Prostate gland (tissue), 2 donors: ENCODE data around the gene TICAM1. TPM values are rescaled to one million over a fixed set of nuclear protein-coding genes. Genes with fewer than 3 reads are reported as not detected.

Experiments used
- DNase-seq: peaks from one replicate; pipeline ENCODE4 v3.0.0-alpha.2; 2019; ENCODE audit warnings: low spot score
- H3K27ac ChIP-seq, 2 donors: fragments of 200-600 bp; sonication (generic); 2 replicates each; pipeline ENCODE4 v1.5.1; 2017 to 2019
- H3K27me3 ChIP-seq: fragments of 200-600 bp; sonication (generic); replicated peaks from 2 replicates; pipeline ENCODE4 v1.5.1; 2019; ENCODE audit not compliant: insufficient read depth
- H3K36me3 ChIP-seq, 2 donors: fragments of 200-600 bp; sonication (generic); 1 replicate in 1 of 2; 2 replicates in 1 of 2; pipeline versions ENCODE4 v1.5.1 to v1.8.1; 2017 to 2019
- H3K4me1 ChIP-seq: fragments of 200-600 bp; sonication (generic); replicated peaks from 2 replicates; pipeline ENCODE4 v1.5.1; 2019
- H3K4me3 ChIP-seq, 2 donors: fragments of 200-600 bp; sonication (generic); 2 replicates each; pipeline ENCODE4 v1.5.1; 2017 to 2019
- H3K9me3 ChIP-seq: fragments of 200-600 bp; sonication (generic); 2 replicates; pipeline ENCODE4 v1.5.1; 2017
- CTCF ChIP-seq, 4 experiments: fragments of 200-600 bp in 2 of 4; fragments of 450-650 bp in 2 of 4; sonication (generic) in 2 of 4; IDR thresholded peaks; 1 replicate in 3 of 4; 2 replicates in 1 of 4; pipeline ENCODE4 v1.5.1; 2016 to 2019; ENCODE audit warnings: antibody characterized with exemption in 4 of 4, mild to moderate bottlenecking in 2 of 4, moderate library complexity in 2 of 4
- POLR2A ChIP-seq: fragments of 450-650 bp; IDR thresholded peaks from one replicate; pipeline ENCODE4 v1.6.1; 2016; ENCODE audit warnings: antibody characterized with exemption, mild to moderate bottlenecking
- POLR2AphosphoS5 ChIP-seq: sonication (generic); formaldehyde crosslinking; IDR thresholded peaks from one replicate; pipeline ENCODE4 v1.6.1; 2017; ENCODE audit warnings: antibody characterized with exemption
- WGBS: methylation state at CpG from one replicate; pipeline ENCODE4 v1.1.5; 2018; 5-methylcytosine and 5-hydroxymethylcytosine counted together
- intact Hi-C: fragments of 100-400 bp; cut with DNase I; formaldehyde crosslinking; loops from one replicate; pipeline ENCODE4 v1.14.2; 2022
- total RNA-seq, 2 donors: library from RNA; depleted of rRNA; stranded (reverse); fragments of >200 nt; gene quantifications; one replicate each; pipeline ENCODE4 v1.1.0, GENCODE V29; 2016

The TICAM1 gene
- total RNA-seq, 2 donors from 2014 or later, result 8.3 to 9.1 TPM

DNA sequence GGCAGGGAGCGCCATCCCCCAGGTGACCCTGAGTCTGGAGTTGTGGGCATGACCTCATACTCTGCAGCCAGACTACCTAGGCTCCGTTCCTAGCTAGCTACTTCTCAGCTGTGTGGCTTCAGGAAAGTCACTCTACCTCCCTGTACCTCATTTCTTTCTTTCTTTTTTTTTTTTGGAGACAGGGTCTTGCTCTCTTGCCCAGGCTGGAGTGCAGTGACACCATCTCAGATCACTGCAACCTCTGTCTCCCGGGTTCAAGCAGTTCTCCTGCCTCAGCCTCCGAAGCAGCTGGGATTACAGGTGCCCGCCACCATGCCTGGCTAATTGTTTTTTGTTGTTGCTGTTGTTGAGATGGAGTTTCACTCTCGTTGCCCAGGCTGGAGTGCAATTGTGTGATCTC, 21.0 kb upstream of the TICAM1 start:
- TF ChIP-seq POLR2A (no peak), POLR2AphosphoS5 (no peak), CTCF (IDR thresholded peaks at IDR 0.05) (no peak)
- Histone ChIP-seq H3K27me3 (no peaks in the 10 kb centered on the region), H3K9me3 (no peaks in the 10 kb centered on the region), H3K27ac (no peak overlapping the region), H3K4me3 (no peak overlapping the region), H3K4me1 (no peaks in the 10 kb centered on the region), H3K36me3 (peaks cover under 1 to 3% of the 10 kb centered on the region in 2 donors)
- no peak for DNase-seq
- WGBS, result 93% methylated on average over 6 of the region's 6 CpGs
- intact Hi-C loops, result no loop called here

DNA sequence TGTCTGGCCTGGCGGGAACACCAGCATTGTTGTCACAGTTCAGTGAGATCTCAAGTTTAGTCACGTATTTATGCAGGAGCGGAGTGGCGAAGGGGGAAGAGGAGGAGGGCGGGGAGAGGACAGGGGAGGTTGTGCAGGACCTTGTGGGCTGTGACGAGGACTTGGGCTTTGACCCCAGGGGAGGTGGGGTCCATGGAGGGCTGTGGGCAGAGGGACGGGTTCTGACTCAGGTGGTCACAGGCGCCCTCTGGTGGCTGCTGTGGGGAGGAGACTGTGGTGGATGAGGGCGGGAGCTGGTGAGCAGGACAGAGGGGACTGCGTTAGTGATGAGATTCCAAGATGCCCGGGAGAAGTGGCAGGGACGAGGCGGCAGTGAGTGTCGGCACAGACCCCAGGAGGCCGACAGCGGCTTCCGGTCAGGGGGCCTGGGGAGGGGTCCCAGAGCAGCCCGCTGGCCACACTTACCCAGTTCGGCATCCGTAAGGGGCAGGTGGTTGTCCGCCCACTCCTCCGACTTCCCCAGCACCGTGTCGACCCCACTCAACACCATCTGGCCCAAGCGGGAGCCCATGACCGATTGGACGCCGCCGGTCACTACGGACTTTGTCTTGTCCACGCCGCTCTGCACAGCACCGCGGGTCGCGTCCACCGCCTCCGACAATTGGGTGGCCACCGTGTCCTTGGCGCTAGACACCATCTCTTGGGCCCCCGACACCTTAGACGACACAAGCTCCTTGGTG, 20.2 kb upstream of the TICAM1 start:
- intact Hi-C loops, result loop anchor here (1.0 kb wide), 1 partner anchor 42 kb away; no protein-coding TSS in a partner anchor
- WGBS, result 82% methylated on average over 42 of the region's 42 CpGs
- peak; percentile 34 for DNase-seq
- no peaks in the 10 kb centered on the region for H3K4me1 ChIP-seq
- TF ChIP-seq POLR2A, result no peak
- no peak for TF ChIP-seq POLR2AphosphoS5
- peak; percentile 70 to 84 (median 80) for TF ChIP-seq CTCF (IDR thresholded peaks at IDR 0.05)
- no peak overlapping the region for H3K27ac ChIP-seq
- H3K27me3 ChIP-seq, result no peaks in the 10 kb centered on the region
- H3K36me3 ChIP-seq, result peaks cover 3 to 5% of the 10 kb centered on the region in 2 donors
- H3K4me3 ChIP-seq, result no peak overlapping the region
- H3K9me3 ChIP-seq, result no peaks in the 10 kb centered on the region

GRCh38 chr19:4849019-4849418, 17.5 kb upstream of the TICAM1 start:
- TF ChIP-seq CTCF (IDR thresholded peaks at IDR 0.05), result no peak
- TF ChIP-seq POLR2A, result no peak
- TF ChIP-seq POLR2AphosphoS5, result no peak
- intact Hi-C loops, result no loop called here
- no peaks in the 10 kb centered on the region for H3K9me3 ChIP-seq
- no peak for DNase-seq
- no peak overlapping the region for H3K4me3 ChIP-seq
- H3K27ac ChIP-seq, result no peak overlapping the region
- WGBS, result 94% methylated on average over 7 of the region's 7 CpGs
- peaks cover 3 to 5% of the 10 kb centered on the region in 2 donors for H3K36me3 ChIP-seq
- H3K4me1 ChIP-seq, result no peaks in the 10 kb centered on the region
- H3K27me3 ChIP-seq, result no peaks in the 10 kb centered on the region

- no peaks in the 10 kb centered on the region for H3K9me3 ChIP-seq
- H3K36me3 ChIP-seq, result peaks cover 3 to 5% of the 10 kb centered on the region in 2 donors
- DNase-seq, result no peak
- no peaks in the 10 kb centered on the region for H3K4me1 ChIP-seq
- H3K27me3 ChIP-seq, result no peaks in the 10 kb centered on the region
- TF ChIP-seq POLR2A (no peak), POLR2AphosphoS5 (no peak), CTCF (IDR thresholded peaks at IDR 0.05) (no peak)
- intact Hi-C loops, result no loop called here
- WGBS, result 96% methylated on average over 21 of the region's 23 CpGs
- H3K27ac ChIP-seq, result no peak overlapping the region
- H3K4me3 ChIP-seq, result no peak overlapping the region
These were observed 15.9 kb upstream of the TICAM1 start for GRCh38 chr19:4847190-4847973.
